AG04449 (cell line): ENCODE results near the gene SHPK.

Source experiments
- CTCF ChIA-PET: fragments of 350-600 bp; formaldehyde crosslinking; extraction: SDS; loops from one replicate; lab custom pipeline; 2021; ENCODE audit warnings: antibody characterized with exemption; lab: Yijun Ruan, JAX
- POLR2A ChIA-PET: fragments of 400-600, 350-600 bp; formaldehyde crosslinking; extraction: SDS; loops from one replicate; lab custom pipeline; 2020; ENCODE audit warnings: antibody characterized with exemption, inconsistent platforms; lab: Yijun Ruan, JAX
- DNase-seq: peaks from one replicate; pipeline ENCODE4 v3.0.0-alpha.2; 2010; ENCODE audit warnings: low read depth, low spot score
- H3K4me3 ChIP-seq: 2 replicates; pipeline ENCODE4 v1.5.1; 2011; ENCODE audit warnings: low read depth, mild to moderate bottlenecking, control low read depth, low read length
- TF ChIP-seq, protein P1 (sequence below): IDR thresholded peaks from one replicate; pipeline ENCODE4 v1.5.1; 2011; ENCODE audit warnings: mild to moderate bottlenecking, moderate library complexity, low read length, control low read depth, inconsistent platforms; ENCODE audit not compliant: insufficient read depth; ENCODE audit errors: missing control alignments

SHPK gene

GRCh38 chr17:3666516-3666915, 30.5 kb upstream of the SHPK start:
- peak overlapping the region; percentile 31 for H3K4me3 ChIP-seq
- TF ChIP-seq, protein P1, sequence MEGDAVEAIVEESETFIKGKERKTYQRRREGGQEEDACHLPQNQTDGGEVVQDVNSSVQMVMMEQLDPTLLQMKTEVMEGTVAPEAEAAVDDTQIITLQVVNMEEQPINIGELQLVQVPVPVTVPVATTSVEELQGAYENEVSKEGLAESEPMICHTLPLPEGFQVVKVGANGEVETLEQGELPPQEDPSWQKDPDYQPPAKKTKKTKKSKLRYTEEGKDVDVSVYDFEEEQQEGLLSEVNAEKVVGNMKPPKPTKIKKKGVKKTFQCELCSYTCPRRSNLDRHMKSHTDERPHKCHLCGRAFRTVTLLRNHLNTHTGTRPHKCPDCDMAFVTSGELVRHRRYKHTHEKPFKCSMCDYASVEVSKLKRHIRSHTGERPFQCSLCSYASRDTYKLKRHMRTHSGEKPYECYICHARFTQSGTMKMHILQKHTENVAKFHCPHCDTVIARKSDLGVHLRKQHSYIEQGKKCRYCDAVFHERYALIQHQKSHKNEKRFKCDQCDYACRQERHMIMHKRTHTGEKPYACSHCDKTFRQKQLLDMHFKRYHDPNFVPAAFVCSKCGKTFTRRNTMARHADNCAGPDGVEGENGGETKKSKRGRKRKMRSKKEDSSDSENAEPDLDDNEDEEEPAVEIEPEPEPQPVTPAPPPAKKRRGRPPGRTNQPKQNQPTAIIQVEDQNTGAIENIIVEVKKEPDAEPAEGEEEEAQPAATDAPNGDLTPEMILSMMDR, result no peak
- no peak for DNase-seq
- ChIA-PET POLR2A (interaction anchor here (2.1 to 2.3 kb wide), 2 partner anchors 9 to 30 kb away, joined by 11 to 13 read pairs; partner anchors contain the start of genes CTNS and SHPK), CTCF (no interaction called here)

DNA sequence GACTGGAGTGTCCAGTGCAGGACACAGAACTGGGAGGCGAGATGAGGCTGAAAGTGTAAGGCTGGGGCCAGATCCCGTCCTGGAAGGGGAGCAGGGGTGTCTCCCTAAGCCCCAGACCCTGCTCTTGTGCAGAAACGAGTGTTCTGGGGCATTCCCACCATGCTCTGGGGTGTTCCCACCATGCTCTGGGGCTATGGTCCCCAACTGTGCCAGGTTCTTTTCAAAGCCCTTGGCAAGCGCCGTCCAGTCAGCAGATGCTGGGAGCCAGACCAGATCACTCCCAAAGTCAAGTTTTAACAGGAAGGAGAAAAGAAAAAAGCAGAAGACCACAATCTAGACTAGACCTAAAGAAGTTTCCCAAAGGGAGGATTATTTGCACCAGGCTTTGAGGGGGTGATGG, 29.8 kb upstream of the SHPK start:
- TF ChIP-seq, protein P1, result no peak
- H3K4me3 ChIP-seq, result no peak overlapping the region
- ChIA-PET POLR2A (interaction anchor here (0.7 kb wide), 1 partner anchor 1918 kb away, joined by 3 read pairs; no protein-coding TSS in a partner anchor), CTCF (no interaction called here)
- DNase-seq, result no peak

GRCh38 chr17:3663102-3664011, 27.3 kb upstream of the SHPK start:
- ChIA-PET POLR2A (interaction anchor here (0.5 kb wide), 1 partner anchor 143 kb away, joined by 3 read pairs; no protein-coding TSS in a partner anchor), CTCF (interaction anchor here (0.9 to 1.1 kb wide), 2 partner anchors 9 to 15 kb away, joined by 3 to 4 read pairs; no protein-coding TSS in a partner anchor)

DNA sequence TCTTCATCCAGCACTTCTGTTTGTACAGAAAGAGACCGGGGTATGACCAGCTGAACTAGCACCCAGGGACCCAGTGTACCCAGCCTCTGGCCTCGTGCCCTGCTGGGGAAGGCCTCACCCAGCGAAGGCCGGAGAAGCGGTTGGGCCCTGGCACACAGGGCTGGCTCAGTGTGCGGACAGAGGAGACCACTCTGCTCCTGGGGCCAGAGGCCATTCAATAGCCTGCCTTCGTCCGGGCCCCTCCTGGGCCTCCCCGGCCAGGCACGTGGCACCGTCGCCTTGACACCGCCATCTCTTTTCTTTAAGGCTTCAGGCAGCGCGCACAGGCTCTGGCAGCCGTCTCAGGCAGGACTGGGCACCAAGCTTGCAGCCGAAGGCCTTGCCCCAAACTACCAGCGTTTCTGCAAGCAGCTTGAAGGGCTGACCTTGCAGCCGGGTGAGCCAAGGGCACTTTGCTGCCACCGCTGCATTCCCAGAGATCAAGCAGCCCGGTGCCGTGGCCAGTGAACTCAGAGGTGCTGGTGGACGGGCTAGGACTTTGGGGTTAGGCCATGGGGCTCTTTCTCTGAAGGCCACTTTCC, 24.4 kb upstream of the SHPK start:
- no peak overlapping the region for H3K4me3 ChIP-seq
- ChIA-PET CTCF (interaction anchor here (0.9 to 1.4 kb wide), 4 partner anchors 10 to 22 kb away, joined by 3 read pairs; no protein-coding TSS in a partner anchor), POLR2A (interaction anchor here (1.1 to 1.6 kb wide), 2 partner anchors 7 to 10 kb away, joined by 3 to 9 read pairs; no protein-coding TSS in a partner anchor)
- TF ChIP-seq, protein P1, result no peak
- no peak for DNase-seq

More at GRCh38 chr17:3663102-3664011, 27.3 kb upstream of the SHPK start:
- TF ChIP-seq, protein P1, result no peak
- DNase-seq, result no peak
- H3K4me3 ChIP-seq, result no peak overlapping the region

- TF ChIP-seq, protein P1, result no peak
- no peak overlapping the region for H3K4me3 ChIP-seq
- ChIA-PET POLR2A (interaction anchor here (1.1 to 1.6 kb wide), 2 partner anchors 8 to 9 kb away, joined by 3 to 9 read pairs; no protein-coding TSS in a partner anchor), CTCF (interaction anchor here (1.2 to 1.4 kb wide), 3 partner anchors 13 to 23 kb away, joined by 3 read pairs; no protein-coding TSS in a partner anchor)
- DNase-seq, result no peak
These were observed 23.6 kb upstream of the SHPK start for GRCh38 chr17:3659541-3660111.
